MCF 10A (cell line): ENCODE data around the gene TFAP2D. TPM values are rescaled to one million over a fixed set of nuclear protein-coding genes. Genes with fewer than 3 reads are reported as not detected.

Experiments
- BruUV-seq: library from RNA; stranded (reverse); fragments of 400-500 nt; replicated peaks from 2 replicates; lab custom pipeline; 2021; lab: Mats Ljungman, UMichigan
- CTCF ChIA-PET: fragments of 300-600 bp; sonication (Branson Sonifier 250); formaldehyde crosslinking; extraction: SDS; loops from one replicate; lab custom pipeline; 2021; ENCODE audit warnings: antibody characterized with exemption, inconsistent platforms; lab: Yijun Ruan, JAX
- POLR2A ChIA-PET: fragments of 300-600, 350-650 bp; sonication (Branson Sonifier 250); formaldehyde crosslinking; extraction: SDS; loops from one replicate; lab custom pipeline; 2020; ENCODE audit warnings: antibody characterized with exemption, inconsistent platforms; lab: Yijun Ruan, JAX
- DNase-seq: peaks from one replicate; pipeline ENCODE4 v3.0.0-alpha.2; 2018; ENCODE audit not compliant: unreplicated experiment
- H3K27ac Mint-ChIP-seq: one replicate; pipeline ENCODE4 v1.8.0; 2022; ENCODE audit warnings: mild to moderate bottlenecking, low read depth, mixed read lengths; ENCODE audit not compliant: unreplicated experiment
- H3K27me3 Mint-ChIP-seq: one replicate; pipeline ENCODE4 v1.8.0; 2022; ENCODE audit warnings: mixed read lengths; ENCODE audit not compliant: insufficient read depth, unreplicated experiment
- H3K36me3 Mint-ChIP-seq: one replicate; pipeline ENCODE4 v1.8.0; 2022; ENCODE audit warnings: mild to moderate bottlenecking, moderate library complexity, mixed read lengths; ENCODE audit not compliant: insufficient read depth, unreplicated experiment
- H3K4me1 Mint-ChIP-seq: one replicate; pipeline ENCODE4 v1.8.0; 2022; ENCODE audit warnings: mixed read lengths; ENCODE audit not compliant: insufficient read depth, unreplicated experiment
- H3K4me3 Mint-ChIP-seq: one replicate; pipeline ENCODE4 v1.8.0; 2022; ENCODE audit warnings: mild to moderate bottlenecking, moderate library complexity, mixed read lengths; ENCODE audit not compliant: unreplicated experiment
- H3K9me3 Mint-ChIP-seq: one replicate; pipeline ENCODE4 v1.8.0; 2022; ENCODE audit warnings: mixed read lengths; ENCODE audit not compliant: unreplicated experiment
- CTCF ChIP-seq: fragments of 200-600 bp; IDR thresholded peaks from one replicate; pipeline ENCODE4 v1.8.0; 2022; ENCODE audit warnings: antibody characterized with exemption, mild to moderate bottlenecking; ENCODE audit not compliant: unreplicated experiment
- intact Hi-C: fragments of 100-400 bp; cut with micrococcal nuclease; formaldehyde crosslinking; loops from 2 replicates; pipeline ENCODE4 v1.14.1; 2022
- total RNA-seq: library from RNA; stranded (reverse); gene quantifications from 2 replicates; pipeline ENCODE4 v1.2.3, GENCODE V29; 2022

The TFAP2D gene
- total RNA-seq, 1 experiment from 2014 or later: not detected

- CTCF ChIA-PET: interaction anchor here (0.6 to 2.5 kb wide), 4 partner anchors 89 to 723 kb away, joined by 3 to 10 read pairs (median 4); no protein-coding TSS in a partner anchor
Observed at GRCh38 chr6:50819466-50819903, 106.2 kb downstream of the TFAP2D start.

GRCh38 chr6:50819904-50820868, 106.9 kb downstream of the TFAP2D start:
- H3K27me3 Mint-ChIP-seq: peaks cover 88% of the 10 kb centered on the region
- H3K9me3 Mint-ChIP-seq: no peaks in the 10 kb centered on the region
- H3K4me1 Mint-ChIP-seq: peaks cover 26% of the 10 kb centered on the region
- no TSS peak for BruUV-seq
- peak overlapping the region; percentile 5 for H3K27ac Mint-ChIP-seq
- intact Hi-C loops: loop anchor here (5.0 kb wide), 1 partner anchor 1022 kb away; no protein-coding TSS in a partner anchor
- POLR2A ChIA-PET: no interaction called here
- H3K36me3 Mint-ChIP-seq: peaks cover 7% of the 10 kb centered on the region
- H3K4me3 Mint-ChIP-seq: peak overlapping the region; percentile 45
- TF ChIP-seq CTCF: no peak
- CTCF ChIA-PET: interaction anchor here (0.5 to 2.5 kb wide), 5 partner anchors 24 to 722 kb away, joined by 3 to 10 read pairs (median 4); no protein-coding TSS in a partner anchor
- no peak for DNase-seq

More at GRCh38 chr6:50819466-50819903, 106.2 kb downstream of the TFAP2D start:
- peaks cover 7% of the 10 kb centered on the region for H3K36me3 Mint-ChIP-seq
- H3K4me1 Mint-ChIP-seq: peaks cover 26% of the 10 kb centered on the region
- no peak for TF ChIP-seq CTCF
- H3K4me3 Mint-ChIP-seq: peak overlapping the region; percentile 45
- H3K27me3 Mint-ChIP-seq: peaks cover 85% of the 10 kb centered on the region
- BruUV-seq: no TSS peak
- intact Hi-C loops: loop anchor here (5.0 kb wide), 1 partner anchor 1023 kb away; no protein-coding TSS in a partner anchor
- no peak for DNase-seq
- no peaks in the 10 kb centered on the region for H3K9me3 Mint-ChIP-seq
- POLR2A ChIA-PET: interaction anchor here (0.6 kb wide), 1 partner anchor 207 kb away, joined by 3 read pairs; no protein-coding TSS in a partner anchor
- H3K27ac Mint-ChIP-seq: peak overlapping the region; percentile 5

- intact Hi-C loops: no loop called here
- no peak for DNase-seq
- H3K4me1 Mint-ChIP-seq: peaks cover 26% of the 10 kb centered on the region
- POLR2A ChIA-PET: no interaction called here
- H3K4me3 Mint-ChIP-seq: peak overlapping the region; percentile 45
- H3K27ac Mint-ChIP-seq: no peak overlapping the region
- H3K27me3 Mint-ChIP-seq: peaks cover 95% of the 10 kb centered on the region
- H3K36me3 Mint-ChIP-seq: peaks cover 7% of the 10 kb centered on the region
- CTCF ChIA-PET: interaction anchor here (0.5 to 1.2 kb wide), 7 partner anchors 23 to 721 kb away, joined by 3 to 6 read pairs (median 3); no protein-coding TSS in a partner anchor
- BruUV-seq: no TSS peak
- H3K9me3 Mint-ChIP-seq: no peaks in the 10 kb centered on the region
- TF ChIP-seq CTCF: no peak
Observed at GRCh38 chr6:50820869-50821264, 107.5 kb downstream of the TFAP2D start.
